Stimulated activated naive CD8-positive, alpha-beta T cell treated with anti-CD3 and anti-CD28 coated beads, Interleukin-15, amount 100 ng/mL, for 72 hours (primary cell): ENCODE results near the gene RGS7.

Experiments
- ATAC-seq: fragments of 150-1000 bp; cut with Tn5 transposase; 2 replicates; pipeline ENCODE4 v1.10.0; 2021; ENCODE audit warnings: mild to moderate bottlenecking, moderate library complexity
- DNase-seq, 2 donors: peaks; one replicate each; pipeline ENCODE4 v3.0.0; 2021 to 2022
- H3K27ac Mint-ChIP-seq, 2 donors: one replicate each; pipeline ENCODE4 v1.8.0; 2022; ENCODE audit warnings: mild to moderate bottlenecking in 2 of 2, mixed read lengths in 2 of 2, moderate library complexity in 2 of 2
- H3K27me3 Mint-ChIP-seq: one replicate; pipeline ENCODE4 v1.8.0; 2022; ENCODE audit warnings: mixed read lengths
- H3K4me1 Mint-ChIP-seq: one replicate; pipeline ENCODE4 v1.8.0; 2022; ENCODE audit warnings: mild to moderate bottlenecking, mixed read lengths
- H3K4me3 Mint-ChIP-seq, 2 donors: one replicate each; pipeline ENCODE4 v1.8.0; 2022; ENCODE audit warnings: mild to moderate bottlenecking in 2 of 2, mixed read lengths in 2 of 2, moderate library complexity in 1 of 2
- H3K9me3 Mint-ChIP-seq, 2 donors: one replicate each; pipeline ENCODE4 v1.8.0; 2022; ENCODE audit warnings: mixed read lengths in 2 of 2

RGS7 gene

DNA sequence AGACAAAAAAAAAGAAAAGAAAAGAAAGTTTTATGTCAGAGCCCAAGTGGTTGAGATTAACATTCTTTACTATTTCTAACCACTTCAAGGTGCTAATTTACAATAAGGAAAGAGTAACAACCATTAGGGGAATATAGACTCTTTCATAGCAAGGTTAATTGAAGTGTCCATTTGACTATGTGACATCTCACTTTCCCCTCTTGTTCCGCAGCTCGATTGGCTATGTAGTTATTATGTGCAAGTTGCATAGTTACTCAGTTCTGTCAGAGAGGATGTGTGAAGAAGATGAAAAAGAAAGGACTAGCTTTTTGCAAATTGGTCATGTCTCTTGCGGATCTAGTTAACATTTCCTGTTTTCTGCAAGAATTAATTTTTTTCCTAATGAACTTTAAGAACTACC, 273.7 kb downstream of the RGS7 start:
- Mint-ChIP-seq H3K4me3 (no peak overlapping the region), H3K27me3 (no peaks in the 10 kb centered on the region), H3K4me1 (no peaks in the 10 kb centered on the region), H3K27ac (no peak overlapping the region), H3K9me3 (no peaks in the 10 kb centered on the region)
- ATAC-seq: no peak
- no peak for DNase-seq

DNA sequence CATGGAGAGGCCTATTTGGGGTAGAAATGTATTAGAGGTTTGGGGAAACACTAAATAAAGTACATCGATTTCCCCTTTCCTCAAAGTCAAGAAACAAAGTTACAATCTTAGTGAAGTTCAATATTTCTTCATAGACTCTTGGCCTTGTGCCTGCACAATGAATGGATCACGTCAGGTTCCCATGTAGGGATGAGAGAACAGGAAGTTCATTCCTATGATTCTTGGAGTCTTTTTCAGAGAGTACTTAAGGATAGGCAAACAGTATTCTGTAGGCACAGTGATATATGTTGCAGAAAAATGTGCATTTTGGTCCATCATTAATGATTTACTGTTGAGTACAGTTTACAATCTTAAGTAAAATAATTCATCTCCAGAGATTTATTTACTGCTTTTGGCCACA, 275.5 kb downstream of the RGS7 start:
- H3K4me3 Mint-ChIP-seq: no peak overlapping the region
- ATAC-seq: no peak
- no peaks in the 10 kb centered on the region for H3K4me1 Mint-ChIP-seq
- no peak for DNase-seq
- no peak overlapping the region for H3K27ac Mint-ChIP-seq
- H3K27me3 Mint-ChIP-seq: no peaks in the 10 kb centered on the region
- H3K9me3 Mint-ChIP-seq: no peaks in the 10 kb centered on the region

GRCh38 chr1:241079459-241079858, 277.5 kb downstream of the RGS7 start:
- DNase-seq (no peak), ATAC-seq (no peak)
- Mint-ChIP-seq H3K9me3 (no peaks in the 10 kb centered on the region), H3K27me3 (no peaks in the 10 kb centered on the region), H3K4me3 (no peak overlapping the region), H3K27ac (no peak overlapping the region), H3K4me1 (no peaks in the 10 kb centered on the region)

DNA sequence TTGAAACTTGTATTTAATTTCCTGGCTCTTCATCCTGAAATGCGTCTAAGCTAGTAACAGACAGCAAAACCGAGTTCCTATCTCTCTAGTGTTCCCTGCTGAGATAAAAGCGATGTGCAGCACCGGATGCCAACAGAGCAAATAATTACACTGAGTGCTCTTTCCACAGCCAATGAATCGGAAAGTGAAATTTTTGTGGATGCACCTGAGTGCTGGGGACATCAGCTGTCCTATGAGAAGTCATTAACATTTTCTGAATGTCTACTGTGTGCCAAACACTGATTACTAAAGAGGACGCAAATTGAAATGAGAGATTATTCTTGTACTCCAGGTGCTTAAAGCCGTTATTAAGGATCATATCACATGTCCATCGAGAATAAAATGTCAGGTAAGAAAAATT, 278.0 kb downstream of the RGS7 start:
- no peak overlapping the region for H3K4me3 Mint-ChIP-seq

DNA sequence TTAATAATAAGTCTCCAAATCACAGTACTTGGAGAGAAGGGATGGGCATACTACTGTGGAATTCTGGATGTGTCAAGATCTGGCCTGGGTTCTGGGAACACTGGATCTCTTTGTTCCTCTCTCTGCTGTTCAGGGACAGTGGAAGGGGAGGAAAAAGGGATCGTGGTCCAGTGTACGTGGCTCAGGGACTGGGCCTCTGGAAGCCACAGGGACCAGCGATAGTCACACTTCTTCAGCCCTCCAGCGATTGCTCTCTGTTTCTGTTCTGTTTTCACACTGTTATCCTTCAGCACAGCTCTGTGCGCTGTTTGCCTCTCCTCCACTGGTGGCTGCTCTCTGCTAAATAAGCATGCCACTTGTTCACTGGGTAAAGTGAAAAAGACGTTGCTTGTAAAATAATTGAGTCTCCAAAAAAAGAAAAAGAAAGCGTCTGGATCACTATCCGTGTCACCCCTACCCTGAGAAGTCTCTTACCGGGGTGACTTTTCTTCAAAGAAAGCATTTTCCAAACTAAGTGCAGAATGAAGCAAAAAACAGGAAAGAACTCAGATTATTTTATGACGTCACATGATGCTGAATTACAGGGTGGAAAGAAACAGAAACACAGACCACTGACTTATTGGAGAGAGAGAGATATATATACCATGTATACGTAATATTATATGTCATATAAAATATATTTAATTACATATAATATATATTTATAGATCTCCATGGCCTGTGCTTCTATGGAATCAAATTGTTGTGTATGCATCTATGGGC, 279.4 kb downstream of the RGS7 start:
- Mint-ChIP-seq H3K4me3 (no peak overlapping the region), H3K4me1 (no peaks in the 10 kb centered on the region), H3K9me3 (peaks cover 0 to 5% of the 10 kb centered on the region in 2 donors), H3K27me3 (no peaks in the 10 kb centered on the region), H3K27ac (peak overlapping the region in 1 of 2 donors; percentile 72)
- ATAC-seq: no peak
- no peak for DNase-seq

More for the DNA sequence above, 278.0 kb downstream of the RGS7 start:
- Mint-ChIP-seq H3K9me3 (no peaks in the 10 kb centered on the region), H3K27ac (no peak overlapping the region), H3K4me1 (no peaks in the 10 kb centered on the region), H3K27me3 (no peaks in the 10 kb centered on the region)
- DNase-seq (no peak), ATAC-seq (no peak)

DNA sequence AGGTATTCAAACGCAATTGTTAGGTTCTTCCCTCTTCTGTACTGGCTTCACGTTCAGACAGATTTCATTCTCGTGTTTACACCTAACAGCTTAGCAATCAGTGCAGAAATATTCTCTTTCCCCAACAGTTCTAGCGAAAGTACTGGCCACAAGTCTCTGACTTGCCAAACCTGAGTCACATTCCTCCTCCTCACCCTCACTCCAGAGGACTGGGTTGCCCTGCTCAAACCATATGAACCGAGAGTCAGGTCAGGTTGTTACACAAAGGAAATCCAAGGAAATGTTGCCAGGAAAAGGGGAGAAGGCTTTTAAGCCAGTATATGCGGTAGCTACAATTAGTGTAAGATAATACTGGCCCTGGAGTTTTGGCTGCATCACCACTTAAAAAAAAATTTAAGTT, 282.5 kb downstream of the RGS7 start:
- H3K27me3 Mint-ChIP-seq: no peaks in the 10 kb centered on the region
- H3K4me3 Mint-ChIP-seq: no peak overlapping the region
- peaks cover 0 to 5% of the 10 kb centered on the region in 2 donors for H3K9me3 Mint-ChIP-seq
- no peaks in the 10 kb centered on the region for H3K4me1 Mint-ChIP-seq
- no peak for ATAC-seq
- H3K27ac Mint-ChIP-seq: no peak overlapping the region
- DNase-seq: no peak

DNA sequence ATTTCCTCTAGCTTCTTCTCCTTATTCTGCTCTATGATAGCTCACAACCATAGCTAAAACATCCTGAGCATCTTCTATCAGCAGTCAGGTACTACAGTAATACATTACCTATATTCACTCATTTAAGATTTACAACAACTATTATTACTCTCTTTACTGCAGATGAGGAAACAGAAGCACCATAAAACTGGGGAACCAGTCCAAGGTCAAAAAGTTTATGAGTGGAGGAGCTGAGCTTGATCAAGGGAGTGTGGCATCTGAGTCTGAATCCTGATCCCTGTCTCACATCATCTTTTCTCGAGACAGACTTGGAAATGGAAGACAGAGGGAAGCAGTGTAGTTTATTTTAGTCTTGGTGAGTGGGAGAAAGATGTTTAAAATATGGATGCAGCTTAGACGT, 288.6 kb downstream of the RGS7 start:
- Mint-ChIP-seq H3K27me3 (no peaks in the 10 kb centered on the region), H3K9me3 (peaks cover 0 to 5% of the 10 kb centered on the region in 2 donors), H3K4me1 (no peaks in the 10 kb centered on the region), H3K4me3 (no peak overlapping the region), H3K27ac (no peak overlapping the region)
- DNase-seq (no peak), ATAC-seq (no peak)

DNA sequence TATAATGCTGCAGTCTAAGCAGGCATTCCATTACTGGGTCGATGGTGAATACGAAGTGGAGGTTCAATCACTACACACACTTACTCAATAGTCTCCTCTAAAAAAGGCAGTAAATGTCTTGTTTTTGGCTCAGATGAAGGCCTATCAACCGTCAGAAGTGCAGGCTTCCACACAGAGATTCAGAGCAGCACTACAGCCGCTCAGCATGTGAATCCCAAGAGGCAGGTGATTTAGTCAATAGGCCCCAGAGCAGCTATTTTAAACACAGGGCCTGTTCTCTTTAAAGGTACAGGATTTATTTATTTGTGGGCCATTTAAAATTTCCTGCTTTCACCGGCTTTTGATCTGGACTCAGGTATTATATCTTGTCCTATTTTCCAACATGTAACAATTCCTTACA, 293.7 kb downstream of the RGS7 start:
- H3K9me3 Mint-ChIP-seq: no peaks in the 10 kb centered on the region

DNA sequence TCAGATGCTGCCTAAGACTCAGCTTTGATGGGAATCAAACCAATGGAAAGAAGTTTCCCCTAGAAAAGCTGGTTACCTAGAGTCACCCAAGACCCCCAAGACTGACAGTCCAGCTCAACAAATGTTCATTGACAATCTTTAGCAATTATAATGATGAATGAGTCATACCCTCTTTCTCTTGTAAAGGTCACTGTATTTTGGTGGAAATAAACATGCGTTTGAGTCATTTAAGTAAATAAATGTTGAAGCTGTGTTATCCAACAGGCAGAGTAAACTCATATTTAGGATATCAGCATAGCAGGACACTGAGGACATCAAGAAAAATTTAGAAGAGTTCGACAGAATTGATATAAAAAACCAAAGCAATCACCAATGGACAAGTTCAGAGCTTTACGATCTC, 295.9 kb downstream of the RGS7 start:
- Mint-ChIP-seq H3K9me3 (no peaks in the 10 kb centered on the region), H3K4me3 (no peak overlapping the region), H3K4me1 (no peaks in the 10 kb centered on the region), H3K27ac (no peak overlapping the region), H3K27me3 (no peaks in the 10 kb centered on the region)
- ATAC-seq (no peak), DNase-seq (no peak)

More for the DNA sequence above, 293.7 kb downstream of the RGS7 start:
- Mint-ChIP-seq H3K27me3 (no peaks in the 10 kb centered on the region), H3K27ac (no peak overlapping the region), H3K4me1 (no peaks in the 10 kb centered on the region), H3K4me3 (no peak overlapping the region)
- no peak for ATAC-seq
- no peak for DNase-seq

DNA sequence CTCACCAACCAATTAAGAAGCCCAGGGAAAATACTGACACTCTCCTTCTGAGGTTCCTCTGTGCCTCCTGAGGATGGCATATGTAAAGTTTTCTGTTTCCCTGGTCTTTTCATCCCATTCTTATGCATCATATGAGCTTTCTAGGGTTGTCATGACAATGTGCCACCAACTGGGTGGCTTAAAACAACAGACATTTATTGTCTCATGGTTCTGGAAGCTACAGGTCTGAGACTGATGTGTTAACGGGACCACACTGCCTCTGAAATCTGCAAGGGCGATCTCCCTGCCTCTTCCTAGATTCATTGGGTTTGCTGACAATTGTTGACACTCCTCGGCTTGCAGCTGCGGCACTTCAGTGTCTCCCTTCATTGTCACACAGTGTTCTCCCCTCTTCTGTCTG, 308.4 kb downstream of the RGS7 start:
- ATAC-seq (no peak), DNase-seq (no peak)
- Mint-ChIP-seq H3K4me3 (no peak overlapping the region), H3K9me3 (peaks cover 0 to 9% of the 10 kb centered on the region in 2 donors), H3K27me3 (no peaks in the 10 kb centered on the region), H3K27ac (no peak overlapping the region), H3K4me1 (no peaks in the 10 kb centered on the region)

DNA sequence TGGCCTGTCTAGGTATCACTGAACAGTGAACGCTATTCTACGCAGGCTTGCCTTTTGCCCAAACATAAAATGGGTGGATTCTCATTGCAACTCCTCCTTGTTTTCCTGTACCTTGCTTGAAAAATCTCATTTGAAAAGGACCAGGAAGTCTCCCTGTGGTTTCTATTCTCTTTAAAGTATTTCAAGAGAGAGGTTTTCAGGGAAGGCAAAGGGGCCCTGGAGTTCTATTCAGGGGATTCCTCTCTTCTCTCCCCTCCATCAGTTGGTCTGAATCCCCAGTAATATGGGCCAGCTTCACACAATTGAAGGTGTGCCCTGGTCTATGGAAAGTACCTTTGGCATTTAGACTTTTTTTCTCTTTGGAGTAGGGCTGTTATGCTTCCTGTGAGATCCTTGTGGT, 311.3 kb downstream of the RGS7 start:
- Mint-ChIP-seq H3K4me3 (no peak overlapping the region), H3K4me1 (no peaks in the 10 kb centered on the region), H3K9me3 (peaks cover 0 to 9% of the 10 kb centered on the region in 2 donors), H3K27me3 (no peaks in the 10 kb centered on the region), H3K27ac (no peak overlapping the region)
- ATAC-seq (no peak), DNase-seq (no peak)

- no peaks in the 10 kb centered on the region for H3K27me3 Mint-ChIP-seq
- H3K9me3 Mint-ChIP-seq: peaks cover 4 to 10% of the 10 kb centered on the region in 2 donors
- DNase-seq (no peak), ATAC-seq (no peak)
- H3K4me3 Mint-ChIP-seq: no peak overlapping the region
- H3K27ac Mint-ChIP-seq: no peak overlapping the region
- no peaks in the 10 kb centered on the region for H3K4me1 Mint-ChIP-seq
Observed at GRCh38 chr1:241034203-241034936, 322.6 kb downstream of the RGS7 start.

DNA sequence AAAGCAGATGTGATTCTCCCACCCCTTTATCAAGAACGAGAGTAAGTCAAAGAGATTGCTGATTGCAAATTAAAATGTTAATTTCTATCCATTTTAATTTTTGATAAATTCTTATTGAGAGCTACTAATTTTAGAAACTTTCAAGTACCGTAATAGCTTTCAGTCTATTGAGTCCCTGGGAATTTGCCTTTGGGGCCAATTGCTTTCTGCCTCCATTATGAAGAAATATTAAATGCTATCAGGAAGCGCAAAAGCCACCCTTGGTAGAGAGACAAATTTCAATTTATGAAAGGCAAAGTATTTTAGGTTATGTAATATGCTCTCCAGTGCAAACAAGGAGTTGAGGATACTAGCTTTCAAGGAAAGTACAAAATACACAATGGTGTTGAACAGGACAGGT, 332.2 kb downstream of the RGS7 start:
- no peak overlapping the region for H3K27ac Mint-ChIP-seq

DNA sequence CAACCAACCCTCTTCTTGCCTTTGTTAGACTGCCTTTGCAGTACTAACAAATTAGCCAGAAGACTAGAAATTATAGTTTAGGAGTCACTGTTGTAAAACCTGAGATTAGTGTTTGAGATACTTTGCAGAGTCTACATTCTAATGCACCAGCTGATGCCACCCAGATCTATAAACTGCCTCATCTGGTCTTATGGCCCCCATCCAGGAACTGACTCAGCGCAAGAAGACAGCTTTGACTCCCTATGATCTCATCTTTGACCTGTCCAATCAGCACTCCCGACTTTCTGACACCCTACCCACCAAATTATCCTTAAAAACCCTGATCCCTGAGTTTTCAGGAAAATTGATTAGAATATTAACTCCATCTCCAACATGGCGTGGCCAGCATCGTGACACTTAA, 334.6 kb downstream of the RGS7 start:
- Mint-ChIP-seq H3K4me1 (no peaks in the 10 kb centered on the region), H3K9me3 (peaks cover 9 to 14% of the 10 kb centered on the region in 2 donors), H3K27me3 (no peaks in the 10 kb centered on the region), H3K4me3 (no peak overlapping the region), H3K27ac (no peak overlapping the region)
- DNase-seq (no peak), ATAC-seq (no peak)

More for the DNA sequence above, 332.2 kb downstream of the RGS7 start:
- no peak for DNase-seq
- H3K27me3 Mint-ChIP-seq: no peaks in the 10 kb centered on the region
- no peaks in the 10 kb centered on the region for H3K4me1 Mint-ChIP-seq
- ATAC-seq: no peak
- no peaks in the 10 kb centered on the region for H3K9me3 Mint-ChIP-seq
- H3K4me3 Mint-ChIP-seq: no peak overlapping the region

DNA sequence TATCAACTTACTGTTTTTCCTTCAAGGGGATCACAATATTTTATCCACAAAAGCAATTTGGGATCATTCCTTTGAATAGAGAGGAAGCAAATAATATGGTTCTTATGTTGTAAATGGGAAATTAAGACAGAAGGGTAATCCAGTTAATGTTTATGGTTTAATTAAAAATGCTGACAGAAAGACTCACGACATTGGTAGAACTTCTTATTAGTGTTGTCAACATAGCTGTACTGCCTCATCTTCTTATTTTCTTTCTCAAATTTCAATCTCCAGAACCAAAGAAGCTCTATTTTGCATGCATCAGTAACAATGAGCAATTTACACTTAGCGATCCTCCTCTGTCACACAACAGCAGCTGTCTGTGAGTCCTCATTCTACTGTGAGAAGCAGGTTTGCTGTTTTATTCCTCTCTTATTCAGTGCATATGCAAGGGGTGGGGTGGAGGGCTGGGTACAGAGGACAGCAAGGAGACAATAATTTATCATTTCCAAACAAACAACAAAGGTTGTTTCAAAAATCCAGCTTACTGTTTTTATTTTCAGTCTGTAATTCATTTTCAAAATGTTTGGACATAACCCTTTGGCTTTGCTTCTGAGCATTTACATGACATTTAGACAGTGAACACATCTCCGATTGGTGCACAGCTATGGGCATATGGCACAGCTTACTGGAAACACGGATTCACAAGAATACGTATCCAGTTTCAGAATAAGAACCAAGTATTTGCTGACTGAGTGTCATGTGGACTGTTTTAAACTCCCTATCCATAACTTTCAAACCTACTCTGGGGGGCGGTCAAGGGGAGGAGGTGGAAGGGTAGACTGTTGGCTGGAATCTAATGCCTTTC, 335.9 kb downstream of the RGS7 start:
- H3K4me1 Mint-ChIP-seq: no peaks in the 10 kb centered on the region
- H3K27ac Mint-ChIP-seq: no peak overlapping the region
- H3K9me3 Mint-ChIP-seq: peaks cover 10 to 14% of the 10 kb centered on the region in 2 donors
- DNase-seq (no peak), ATAC-seq (no peak)
- H3K4me3 Mint-ChIP-seq: no peak overlapping the region
- H3K27me3 Mint-ChIP-seq: no peaks in the 10 kb centered on the region
